GM19025 (cell line): Measurements from ENCODE around the gene SLC39A7.
A peak's percentile ranks its signal among the peaks of the same experiment; 100 is the strongest.

Experiments used
- ATAC-seq: cut with Tn5 transposase; IDR thresholded peaks from one replicate; pipeline ENCODE4 v1.9.1; 2021; ENCODE audit warnings: mild to moderate bottlenecking, low read depth, moderate library complexity; ENCODE audit not compliant: unreplicated experiment

The SLC39A7 gene

GRCh38 chr6:33189164-33189563 is 11.5 kb upstream of the SLC39A7 start:
- ATAC-seq, result no peak

DNA sequence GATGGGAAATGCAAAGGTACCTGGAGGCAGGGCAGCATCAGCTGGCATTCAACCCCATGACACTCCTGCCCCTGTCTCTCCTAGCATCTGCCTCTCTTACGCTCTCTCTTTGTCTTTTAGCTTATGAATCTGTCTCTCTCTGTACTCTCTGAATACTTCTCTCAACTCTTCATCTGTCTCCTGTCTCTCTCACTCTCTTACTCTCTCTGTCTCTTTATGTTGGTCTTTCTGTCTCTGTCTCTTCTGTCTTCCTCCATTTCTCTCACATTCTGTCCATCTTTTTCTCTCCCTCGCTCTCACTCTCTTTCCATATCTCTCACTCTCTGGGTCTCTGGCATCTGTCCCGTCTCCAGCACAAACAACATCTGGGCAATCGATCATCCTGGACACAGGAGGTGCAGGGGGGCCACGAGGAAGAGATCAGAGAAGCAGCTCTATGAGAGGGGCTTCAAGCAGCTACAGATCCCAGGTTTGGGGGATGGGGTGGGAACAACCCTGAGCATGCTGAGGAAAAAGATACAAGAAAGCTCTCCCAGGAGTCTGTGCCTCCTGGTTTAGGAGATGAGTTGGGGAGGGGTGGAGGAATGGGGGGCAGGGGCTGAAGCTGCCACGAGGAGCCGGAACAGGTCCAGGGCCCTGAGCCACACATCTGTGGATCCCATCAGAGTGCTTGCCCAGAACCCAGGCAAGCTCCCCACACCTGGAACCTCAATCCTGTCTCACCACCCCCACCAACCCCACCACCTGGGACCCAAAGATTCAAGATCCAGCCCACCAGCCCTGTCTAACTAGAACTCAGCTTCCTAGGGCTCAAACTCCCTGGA is 10.8 kb upstream of the SLC39A7 start:
- no peak for ATAC-seq

- no peak for ATAC-seq
These were observed 10.1 kb upstream of the SLC39A7 start for GRCh38 chr6:33190504-33191107.

- no peak for ATAC-seq
These were observed 9.1 kb upstream of the SLC39A7 start for GRCh38 chr6:33191383-33192104.

DNA sequence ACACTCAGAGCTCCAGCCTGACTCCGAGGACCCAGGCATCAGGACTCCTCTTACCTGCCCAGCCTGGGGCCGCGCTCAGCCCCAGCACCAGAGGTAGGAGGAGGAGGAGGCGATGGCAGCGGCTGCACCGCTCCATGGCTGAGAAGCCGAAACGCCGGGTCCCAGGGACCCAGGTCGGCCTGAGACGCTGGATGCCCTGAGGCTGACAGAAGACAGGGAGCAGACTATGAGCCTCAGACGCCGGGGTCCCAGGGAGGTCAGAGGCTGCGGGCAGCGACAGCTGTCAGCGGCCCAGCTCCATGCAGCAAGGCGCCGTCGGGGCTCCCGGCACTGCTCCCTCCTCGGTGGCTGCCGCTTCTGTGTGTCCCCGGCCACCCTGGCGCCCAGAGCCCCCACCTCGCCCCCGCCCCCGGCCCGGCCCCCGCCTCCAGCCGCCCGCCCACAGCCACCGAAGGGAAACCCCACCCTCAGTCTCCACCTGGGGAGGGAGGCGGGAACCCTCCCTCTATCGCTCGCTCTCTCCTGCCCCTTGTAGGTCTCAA is 8.5 kb upstream of the SLC39A7 start, which contains the start of gene COL11A2:
Gene COL11A2 (minus strand): TSS at position 363 of the 542 bp plus-strand sequence. CDS start 227 bp downstream, at position 136.
- ATAC-seq, result no peak

DNA sequence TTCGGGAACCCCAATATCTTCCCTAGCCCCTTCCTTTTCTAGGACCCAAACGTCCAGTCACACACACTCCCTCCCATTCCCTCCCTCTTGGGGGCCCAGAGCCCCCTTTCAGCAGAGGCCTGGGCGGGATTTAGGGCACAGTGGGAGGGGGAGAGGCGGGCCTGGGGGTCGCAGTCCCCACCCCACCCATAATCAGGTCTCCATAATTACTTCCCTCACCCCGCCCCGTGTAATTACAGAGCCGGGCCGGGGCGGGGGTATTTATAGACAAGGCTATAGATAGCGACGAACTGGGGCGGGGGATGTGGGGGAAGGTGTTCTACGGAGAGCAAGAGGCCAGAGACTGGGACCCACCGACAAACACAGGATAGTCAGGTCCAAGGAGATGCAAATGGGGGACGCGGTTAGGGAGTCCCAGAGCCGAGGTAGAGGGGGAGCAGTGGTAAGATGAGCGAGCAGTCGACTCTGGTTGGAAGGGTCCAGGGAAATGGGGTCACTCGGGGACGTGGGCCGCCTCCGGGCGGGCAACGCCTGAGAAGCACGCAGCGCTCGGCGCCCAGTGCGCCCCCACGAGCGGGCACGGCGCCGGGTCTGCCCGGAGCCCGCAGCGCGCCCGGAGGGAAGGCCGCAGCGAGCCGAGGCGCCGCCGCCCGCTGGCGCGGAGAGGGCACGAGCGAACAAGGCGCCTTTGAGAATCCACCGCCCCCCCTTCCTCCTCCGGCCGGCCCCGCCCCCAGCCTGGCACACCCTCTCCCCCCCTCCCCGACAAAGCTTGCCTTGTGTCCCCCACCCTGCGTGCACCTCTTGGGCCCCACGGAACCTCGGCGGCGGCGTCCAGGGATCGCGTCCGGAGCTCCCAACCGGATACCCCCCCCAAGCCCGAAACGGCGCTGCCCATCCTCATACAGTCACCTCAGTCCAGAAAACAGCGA is 7.7 kb upstream of the SLC39A7 start:
- ATAC-seq, result no peak

DNA sequence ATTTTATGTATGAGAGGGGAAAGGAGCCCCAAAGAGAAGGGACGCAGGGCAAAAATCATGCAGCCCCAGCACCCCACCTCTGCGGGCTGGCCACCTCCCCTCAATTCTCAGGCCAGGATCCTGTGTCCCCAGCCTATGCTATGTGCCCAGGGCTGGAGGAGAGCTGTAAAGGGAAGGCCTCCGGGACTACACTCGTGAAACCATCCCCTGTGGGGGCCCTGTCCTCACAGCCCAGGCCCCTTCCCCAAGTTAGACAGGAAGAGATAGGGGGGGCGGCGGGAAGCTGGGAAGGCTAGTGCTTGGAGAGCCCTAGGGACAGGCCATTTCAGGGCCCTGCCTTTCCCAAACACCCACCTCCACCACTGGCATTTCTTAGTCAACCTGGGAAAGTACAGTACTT is 7.0 kb upstream of the SLC39A7 start:
- no peak for ATAC-seq

GRCh38 chr6:33194431-33194979 is 6.2 kb upstream of the SLC39A7 start:
- no peak for ATAC-seq

DNA sequence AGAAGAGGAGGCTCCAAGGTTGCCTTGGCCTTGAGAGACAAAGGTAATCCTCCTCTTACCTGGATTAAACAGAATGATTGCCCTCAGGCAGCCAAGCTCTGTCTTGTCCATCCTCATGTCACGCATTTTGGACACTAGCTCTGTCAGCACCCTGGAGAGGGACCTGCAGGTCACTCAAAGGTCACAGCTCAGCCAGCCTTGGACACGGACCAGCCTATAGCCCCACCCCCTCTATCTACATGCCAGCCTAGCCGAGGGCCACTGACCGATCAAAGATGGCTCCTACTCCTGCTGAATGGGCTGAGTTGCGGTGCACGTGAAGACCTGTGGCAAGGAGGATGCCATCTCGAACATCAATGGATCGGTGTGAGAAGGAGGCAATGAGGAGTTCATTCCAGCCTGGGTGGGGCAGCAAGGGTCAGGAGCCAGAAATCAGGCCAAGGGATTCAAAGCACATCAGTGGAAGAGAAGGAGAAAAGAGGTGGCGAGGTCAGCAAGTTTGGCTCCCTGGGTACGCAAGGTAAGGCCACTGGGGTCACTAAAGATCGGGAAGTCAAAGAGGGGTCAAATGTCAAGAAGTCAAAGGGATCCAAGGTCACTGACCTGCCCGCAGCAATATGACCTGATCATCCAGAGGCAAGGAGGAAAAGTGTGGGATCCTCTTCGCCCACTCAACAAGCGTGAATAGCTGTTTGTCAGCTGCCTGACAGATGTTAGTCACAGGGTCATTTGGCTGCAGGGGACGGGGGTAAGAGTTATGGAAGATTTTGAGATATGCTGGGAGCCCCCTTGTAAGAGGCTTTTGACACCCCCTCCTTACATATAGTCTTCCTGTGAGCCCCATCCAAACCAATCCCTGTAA is 5.1 kb upstream of the SLC39A7 start:
- no peak for ATAC-seq

DNA sequence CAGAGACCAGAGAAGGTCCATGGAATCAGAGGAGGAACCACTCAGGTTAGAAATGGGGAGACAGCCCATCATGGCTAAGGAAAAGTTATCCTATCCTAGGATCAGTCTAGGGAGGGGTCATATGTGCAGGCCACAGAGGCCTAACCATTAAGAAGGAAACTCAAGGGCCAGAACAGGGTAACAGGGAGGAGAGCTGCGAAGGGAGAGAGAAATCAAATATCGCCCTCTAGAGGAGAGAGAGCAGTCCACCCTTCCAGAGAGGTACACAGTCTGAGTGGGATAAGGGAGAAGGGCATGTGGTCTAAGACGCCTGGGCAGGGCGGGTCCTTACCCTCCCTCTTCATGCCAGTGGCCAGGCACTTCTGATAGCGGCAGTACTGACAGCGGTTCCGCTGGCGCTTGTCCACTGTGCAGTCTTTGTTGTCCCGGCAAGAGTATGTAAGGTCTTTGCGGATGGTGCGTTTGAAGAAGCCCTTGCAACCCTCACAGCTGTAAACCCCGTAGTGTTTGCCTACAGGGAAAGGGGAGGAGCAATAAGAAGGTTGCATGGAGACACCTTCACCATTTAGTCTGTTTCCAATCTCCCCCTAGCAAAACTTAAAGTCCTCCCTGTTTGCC is 3.1 kb upstream of the SLC39A7 start:
- no peak for ATAC-seq

GRCh38 chr6:33198159-33198852 is 2.4 kb upstream of the SLC39A7 start:
- ATAC-seq, result no peak

- ATAC-seq, result no peak
These were observed 1.7 kb upstream of the SLC39A7 start for GRCh38 chr6:33198853-33199436.

DNA sequence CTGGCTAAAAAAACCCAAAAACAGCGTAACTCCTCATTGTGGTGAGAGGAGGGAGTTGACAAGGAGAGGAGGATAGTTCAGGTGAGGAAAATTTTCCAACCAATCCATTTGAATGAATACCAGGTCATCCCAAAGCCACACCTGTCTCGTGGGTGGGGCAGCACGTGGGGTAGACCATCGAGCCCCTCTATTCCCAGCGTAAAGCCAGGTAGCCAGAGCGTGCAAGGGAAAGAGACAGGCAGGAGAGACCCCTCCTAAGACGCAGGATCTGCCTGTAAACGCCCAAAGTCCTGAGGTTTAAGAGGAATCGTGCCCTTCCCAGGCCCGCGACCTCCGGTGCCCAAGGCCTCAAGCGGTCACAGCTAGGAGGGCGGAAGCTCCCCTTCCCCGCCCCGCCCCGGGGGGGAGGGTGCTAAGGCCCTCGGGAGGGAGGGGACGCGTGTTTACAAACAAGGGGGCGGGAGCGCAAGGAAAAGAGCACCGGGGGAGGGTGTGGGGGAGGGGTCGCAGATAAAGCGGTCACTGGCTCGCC is 914 bp upstream of the SLC39A7 start:
- peak; percentile 9 for ATAC-seq

DNA sequence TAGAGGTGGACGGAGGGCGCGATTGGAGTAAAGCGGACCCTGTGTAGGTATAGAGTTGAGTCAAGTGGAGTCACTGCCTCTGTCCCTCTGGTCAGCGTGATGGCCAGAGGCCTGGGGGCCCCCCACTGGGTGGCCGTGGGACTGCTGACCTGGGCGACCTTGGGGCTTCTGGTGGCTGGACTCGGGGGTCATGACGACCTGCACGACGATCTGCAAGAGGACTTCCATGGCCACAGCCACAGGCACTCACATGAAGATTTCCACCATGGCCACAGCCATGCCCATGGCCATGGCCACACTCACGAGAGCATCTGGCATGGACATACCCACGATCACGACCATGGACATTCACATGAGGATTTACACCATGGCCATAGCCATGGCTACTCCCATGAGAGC is 479 bp downstream of the SLC39A7 start:
- no peak for ATAC-seq

GRCh38 chr6:33201935-33202334 is 1.3 kb downstream of the SLC39A7 start:
- no peak for ATAC-seq

- no peak for ATAC-seq
These were observed 2.1 kb downstream of the SLC39A7 start for GRCh38 chr6:33202799-33203198.
